CD4-positive, alpha-beta T cell treated with Interleukin-4 for 4 hours (primary cell): ENCODE measurements around the gene RPAP2.
"Not testable (repeated sequence)": the region's sequence is repeated elsewhere in the genome, so short reads cannot be mapped to it uniquely, and the experiment has no call there.

Experiments used
- DNase-seq: peaks from one replicate; pipeline ENCODE4 v3.0.0-alpha.2; 2020

RPAP2 gene

DNA sequence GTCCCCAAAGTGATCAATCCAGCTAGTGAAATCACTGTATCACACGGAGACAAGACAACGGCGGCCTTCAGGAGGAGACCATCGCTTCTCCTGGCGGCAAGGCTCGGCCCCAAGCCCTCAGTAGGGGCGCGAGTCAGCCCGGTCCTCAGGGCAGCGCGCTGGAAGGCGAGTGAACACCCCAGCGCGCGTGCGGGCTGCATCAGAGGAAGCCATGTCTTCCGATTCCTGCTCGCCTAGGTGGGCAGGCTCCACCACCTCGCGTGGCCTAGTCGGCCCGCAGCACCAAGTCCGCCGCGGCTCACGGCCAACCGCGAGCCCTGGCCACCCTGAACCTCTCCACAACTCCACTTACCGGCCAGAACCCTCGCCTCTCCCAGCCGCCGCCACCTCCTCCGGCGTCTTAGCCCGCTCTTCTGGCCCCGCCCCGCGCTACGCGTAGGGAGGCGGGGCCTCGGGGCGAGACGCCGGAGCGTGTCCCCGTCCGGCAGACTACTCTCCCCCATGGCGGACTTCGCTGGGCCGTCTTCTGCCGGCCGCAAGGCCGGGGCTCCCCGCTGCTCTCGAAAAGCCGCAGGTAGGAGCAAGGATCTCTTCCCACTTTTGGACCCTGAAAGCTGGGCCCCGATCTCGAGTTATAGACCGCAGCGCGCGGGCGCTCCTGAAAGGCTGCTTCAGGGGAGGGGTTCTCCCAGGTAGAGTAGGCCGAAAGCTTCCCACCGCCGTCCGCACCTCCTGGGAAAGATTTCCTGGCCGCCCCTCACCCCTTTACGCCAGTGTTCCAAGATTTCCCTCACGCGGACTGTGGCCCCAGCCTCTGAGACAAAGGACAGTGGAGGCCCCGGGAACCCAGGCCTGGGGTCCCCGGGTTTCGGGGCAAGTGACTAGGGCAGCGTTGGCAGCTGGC is at the start of gene RPAP2, which contains the start of gene GLMN:
TSS of gene RPAP2 (plus strand) at position 487 of the 904 bp plus-strand sequence. CDS start at position 502, 15 bp downstream.
TSS of gene GLMN (minus strand) at position 415 of the 904 bp plus-strand sequence. CDS start 988 bp downstream, outside the sequence.
- DNase-seq: peak; percentile 63

DNA sequence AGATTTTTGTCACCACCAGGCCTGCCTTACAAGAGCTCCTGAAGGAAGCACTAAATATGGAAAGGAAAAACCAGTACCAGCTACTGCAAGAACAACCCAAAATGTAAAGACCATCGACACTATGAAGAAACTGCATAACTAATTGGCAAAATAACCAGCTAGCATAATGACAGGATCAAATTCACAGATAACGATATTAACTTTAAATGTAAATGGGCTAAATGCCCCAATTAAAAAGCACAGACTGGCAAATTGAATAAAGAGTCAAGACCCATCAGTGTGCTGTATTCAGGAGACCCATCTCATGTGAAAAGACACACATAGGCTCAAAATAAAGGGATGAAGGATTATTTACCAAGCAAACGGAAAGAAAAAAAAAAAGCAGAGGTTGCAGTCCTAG is 44.1 kb upstream of the RPAP2 start:
- not testable (repeated sequence) for DNase-seq

DNA sequence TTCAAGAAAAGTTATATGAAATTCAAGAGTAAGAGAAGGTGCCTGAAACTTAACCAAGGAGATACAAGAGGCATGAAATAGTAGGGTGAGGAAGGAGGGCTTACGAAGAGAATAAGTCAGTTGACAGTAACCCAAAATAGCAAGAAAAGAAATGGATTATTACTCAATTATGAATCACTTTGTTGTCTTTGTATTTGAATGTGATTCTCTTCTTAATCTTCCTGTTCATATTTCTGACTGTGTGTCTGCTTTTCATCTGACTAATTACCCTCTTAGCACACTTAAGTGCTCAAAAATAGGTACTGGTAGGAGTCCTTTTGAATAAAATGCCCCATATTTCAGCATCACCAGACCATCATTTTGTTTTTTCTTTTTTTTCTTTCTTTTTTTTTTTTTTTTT is 39.5 kb upstream of the RPAP2 start:
- no peak for DNase-seq

DNA sequence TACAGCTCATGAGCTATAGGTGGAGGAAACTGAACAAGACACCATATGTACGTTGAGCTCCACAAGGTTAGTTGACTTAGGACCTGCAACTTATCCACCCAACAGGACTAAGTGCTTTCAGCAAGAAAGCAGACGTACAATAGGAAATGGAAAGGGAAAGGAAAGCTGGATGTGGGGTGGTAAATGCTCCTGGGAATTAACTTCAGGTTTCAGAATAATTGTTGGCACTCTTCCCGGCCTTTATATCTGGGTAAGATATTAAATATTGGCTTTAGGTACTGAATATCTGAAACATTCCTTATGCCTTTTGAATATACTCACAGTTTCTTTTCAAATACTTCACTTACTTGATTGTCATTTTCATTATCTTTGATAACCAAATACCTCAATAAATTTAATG is 36.3 kb upstream of the RPAP2 start:
- DNase-seq: no peak

DNA sequence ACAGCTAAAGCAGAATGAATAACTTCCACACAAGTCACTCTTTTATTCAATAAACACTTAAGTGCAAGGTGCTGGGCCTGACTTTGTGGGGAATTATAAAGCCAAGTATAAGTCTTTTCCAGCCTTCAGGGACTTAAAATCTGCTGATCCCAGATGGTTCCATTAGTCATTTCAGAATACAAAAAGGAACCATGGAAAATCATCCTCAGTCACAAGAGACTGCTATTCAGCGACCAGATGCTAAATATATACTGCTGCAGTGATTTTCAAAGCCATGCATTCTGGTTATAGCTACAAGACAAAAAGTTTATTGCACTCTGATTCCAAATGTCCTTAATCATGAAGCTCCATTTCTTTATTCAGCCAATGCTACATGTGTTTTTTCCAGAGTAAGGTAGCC is 25.8 kb upstream of the RPAP2 start:
- no peak for DNase-seq

DNA sequence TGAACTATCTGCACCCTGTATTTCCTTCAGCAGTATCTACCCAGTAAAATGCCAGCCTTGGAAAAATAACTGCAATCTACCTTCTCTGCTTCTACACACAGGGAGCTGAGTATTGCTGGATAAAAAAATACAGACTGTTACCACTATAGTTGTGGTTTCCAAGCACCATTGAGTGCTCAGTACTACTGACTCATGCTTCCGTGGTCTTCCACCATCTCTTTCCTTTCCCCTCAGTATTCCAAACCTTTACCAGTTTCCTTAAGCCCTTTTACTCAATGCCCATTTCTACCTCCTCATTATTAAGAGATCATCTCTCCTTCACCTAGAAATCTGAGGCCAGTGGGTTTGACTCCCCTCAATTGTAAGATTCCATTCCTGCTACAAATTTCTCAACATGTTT is 23.9 kb upstream of the RPAP2 start:
- no peak for DNase-seq

DNA sequence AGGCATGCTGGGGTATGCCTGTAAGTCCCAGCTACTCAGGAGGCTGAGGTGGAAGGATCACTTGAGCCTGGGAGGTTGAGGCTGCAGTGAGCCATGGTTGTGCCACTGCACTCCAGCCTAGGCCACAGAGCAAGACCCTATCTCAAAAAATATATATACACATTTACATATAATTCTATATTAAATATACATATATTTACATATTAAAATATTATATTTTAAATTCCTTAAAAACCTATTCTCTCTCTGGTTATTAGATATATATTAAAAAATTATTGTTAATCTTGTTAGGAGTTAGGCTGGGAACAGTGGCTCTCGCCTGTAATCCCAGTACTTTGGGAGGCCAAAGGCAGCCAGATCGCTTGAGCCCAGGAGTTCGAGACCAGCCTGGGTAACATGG is 22.8 kb upstream of the RPAP2 start:
- no peak for DNase-seq

DNA sequence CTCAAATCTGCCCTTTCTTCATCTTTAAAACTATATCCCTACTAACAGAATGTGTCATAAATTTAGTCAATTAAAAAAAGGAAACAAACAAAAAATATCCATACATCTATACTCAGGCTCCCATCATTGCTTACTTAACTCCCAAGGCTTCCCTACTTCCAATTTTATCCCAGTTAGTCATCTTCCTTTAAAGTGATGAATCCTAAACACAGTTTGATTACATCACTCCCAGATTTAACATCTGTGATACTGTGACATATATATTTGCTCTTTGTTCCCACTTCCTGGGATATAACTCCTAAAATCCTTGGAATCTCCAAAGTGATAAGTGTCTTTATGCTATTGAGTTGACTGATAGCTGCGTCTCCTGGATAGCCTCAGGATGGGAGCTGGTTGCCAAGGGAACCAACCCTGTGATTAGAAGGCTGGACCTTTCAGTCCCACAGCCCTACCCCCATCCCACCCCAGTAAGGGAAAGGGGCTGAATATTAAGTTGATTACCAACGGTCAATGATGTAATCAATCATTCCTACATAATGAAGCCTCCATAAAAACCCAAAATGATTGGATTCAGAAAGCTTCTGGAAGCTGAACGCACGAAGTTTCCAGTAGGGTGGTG is 21.6 kb upstream of the RPAP2 start:
- DNase-seq: no peak

DNA sequence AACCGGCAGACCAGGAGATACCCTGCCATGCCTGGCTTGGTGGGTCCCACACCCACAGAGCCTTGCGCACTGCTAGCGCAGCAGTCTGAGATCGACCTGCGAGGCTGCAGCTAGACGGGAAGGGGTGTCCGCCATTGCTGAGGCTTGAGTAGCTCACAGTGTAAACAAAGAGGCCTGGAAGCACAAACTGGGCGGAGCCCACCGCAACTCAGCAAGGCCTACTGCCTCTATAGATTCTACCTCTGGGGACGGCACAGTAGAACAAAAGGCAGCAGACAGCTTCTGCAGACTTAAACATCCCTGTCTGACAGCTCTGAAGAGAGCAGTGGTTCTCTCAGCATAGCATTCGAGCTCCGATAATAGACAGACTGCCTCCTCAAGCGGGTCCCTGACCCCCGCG is 19.1 kb upstream of the RPAP2 start:
- DNase-seq: not testable (repeated sequence)

DNA sequence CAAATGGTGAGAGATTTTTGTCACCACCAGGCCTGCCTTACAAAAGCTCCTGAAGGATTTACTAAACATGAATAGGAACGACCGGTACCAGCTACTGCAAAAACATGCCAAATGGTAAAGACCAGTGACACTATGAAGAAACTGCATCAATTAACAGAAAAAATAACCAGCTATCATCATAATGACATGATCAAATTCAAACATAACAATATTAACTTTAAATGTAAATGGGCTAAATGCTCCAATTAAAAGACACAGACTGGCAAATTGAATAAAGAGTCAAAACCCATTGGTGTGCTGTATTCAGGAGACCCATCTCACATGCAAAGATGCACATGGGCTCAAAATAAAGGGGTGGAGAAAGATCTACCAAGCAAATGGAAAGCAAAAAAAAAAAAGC is 17.4 kb upstream of the RPAP2 start:
- DNase-seq: not testable (repeated sequence)

DNA sequence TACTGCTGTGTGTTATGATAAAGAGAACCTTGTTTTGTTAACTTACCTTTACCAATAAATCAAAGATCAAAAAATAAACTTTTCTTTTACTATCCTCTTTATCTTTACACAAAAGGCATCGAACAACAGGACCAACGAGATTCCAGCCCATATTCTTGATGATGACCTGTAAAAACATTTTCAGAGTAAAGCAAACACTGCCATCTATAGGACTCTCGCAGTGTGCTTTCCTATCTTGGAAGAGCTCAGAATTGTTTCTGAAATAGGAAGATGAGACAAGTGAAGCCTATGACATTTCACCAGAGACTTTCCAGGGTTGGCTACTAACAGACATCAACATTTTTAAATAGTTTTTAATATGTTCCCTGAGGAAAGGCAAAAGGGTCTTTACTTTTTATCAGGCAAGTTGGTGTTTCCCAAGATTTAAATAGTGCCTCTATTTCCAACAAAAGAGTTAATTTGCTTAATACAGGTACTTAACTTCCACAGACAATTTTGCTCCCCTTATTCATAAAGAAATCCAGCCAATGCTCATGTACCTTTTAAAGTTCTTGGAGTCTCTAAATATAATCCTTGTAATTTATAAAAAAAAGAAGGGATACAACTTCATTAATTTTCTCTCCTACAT is 7.4 kb upstream of the RPAP2 start:
- peak; percentile 19 for DNase-seq

DNA sequence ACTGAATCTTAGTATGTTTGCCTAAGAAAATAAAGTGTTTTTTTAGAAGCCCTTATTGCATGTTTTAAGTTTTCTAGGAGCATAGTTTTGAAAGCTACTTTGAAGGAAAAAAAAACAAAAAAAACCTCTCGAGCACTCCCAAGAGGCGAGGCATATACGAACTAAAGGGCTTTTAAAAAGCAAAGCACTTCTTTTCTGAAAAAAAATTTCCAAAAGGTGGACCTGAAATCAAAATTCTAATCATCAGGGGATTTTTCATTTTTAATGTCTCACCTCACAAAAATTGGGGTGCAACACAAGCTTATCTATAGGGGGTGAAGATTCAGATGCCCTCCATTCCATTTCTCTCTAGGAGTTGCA is 666 bp upstream of the RPAP2 start:
- DNase-seq: no peak

DNA sequence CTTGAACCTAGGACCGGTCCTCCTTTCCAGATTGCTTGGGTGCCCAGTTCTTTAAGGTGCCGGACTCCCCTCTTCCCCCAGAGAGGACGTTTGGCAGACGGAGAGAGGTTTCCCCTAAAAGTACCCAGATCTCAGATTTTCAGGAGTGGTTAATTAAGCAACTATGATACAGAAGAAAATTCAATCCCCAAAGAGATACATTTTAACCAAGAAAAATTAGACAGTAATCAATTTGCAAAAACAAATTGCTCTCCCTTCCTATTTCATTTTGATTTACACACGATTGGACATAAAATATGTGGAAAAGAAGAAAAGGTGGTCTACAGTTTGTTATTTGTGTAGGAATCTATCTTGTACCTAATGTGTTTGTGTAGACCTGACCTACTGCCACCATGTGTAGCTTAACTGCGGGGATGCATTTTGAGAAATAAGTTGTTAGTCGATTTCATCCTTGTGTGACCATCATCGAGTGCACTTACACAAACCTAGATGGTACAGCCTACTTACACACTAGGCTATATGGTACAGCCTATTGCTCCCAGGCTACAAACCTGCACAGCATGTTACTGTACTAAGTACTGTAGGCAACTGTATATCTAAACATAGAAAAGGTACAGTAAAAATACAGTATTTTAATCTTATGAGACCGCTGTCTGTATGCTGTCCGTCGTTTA is 755 bp downstream of the RPAP2 start:
- DNase-seq: no peak

DNA sequence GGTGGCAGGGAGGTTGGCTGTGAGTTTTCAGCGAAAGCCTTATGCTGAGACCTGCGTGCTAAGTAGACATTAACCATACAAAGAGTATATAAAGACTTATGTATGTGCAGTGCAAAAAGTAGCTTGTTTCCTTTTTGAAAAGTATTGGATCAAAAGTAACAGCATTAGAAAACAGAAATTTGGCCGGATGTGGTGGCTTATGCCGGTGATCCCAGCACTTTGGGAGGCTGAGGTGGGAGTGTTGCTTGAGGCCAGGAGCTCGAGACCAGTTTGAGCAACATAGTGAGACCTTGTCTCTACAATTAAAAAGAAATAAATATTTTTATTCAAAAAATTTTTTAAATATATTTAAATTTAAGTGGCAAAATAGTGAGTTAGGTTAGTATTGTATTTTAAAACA is 2.2 kb downstream of the RPAP2 start:
- no peak for DNase-seq

DNA sequence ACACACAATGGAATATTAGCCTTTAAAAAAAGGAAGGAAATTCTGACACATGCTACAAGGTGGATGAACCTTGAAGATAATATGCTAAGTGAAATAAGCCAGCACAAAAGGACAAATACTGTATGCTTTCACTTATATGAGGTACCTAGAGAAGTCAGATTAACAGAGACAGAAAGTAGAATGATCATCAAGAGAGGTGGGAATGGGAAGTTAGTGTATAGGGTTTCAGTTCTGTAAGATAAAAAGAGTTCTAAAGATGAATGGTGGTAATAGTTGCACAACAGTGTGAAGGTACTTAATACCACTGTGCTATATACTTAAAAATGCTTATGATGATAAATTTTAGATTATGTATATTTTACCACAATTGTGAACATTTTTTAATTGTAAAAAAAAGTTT is 7.2 kb downstream of the RPAP2 start:
- DNase-seq: no peak

DNA sequence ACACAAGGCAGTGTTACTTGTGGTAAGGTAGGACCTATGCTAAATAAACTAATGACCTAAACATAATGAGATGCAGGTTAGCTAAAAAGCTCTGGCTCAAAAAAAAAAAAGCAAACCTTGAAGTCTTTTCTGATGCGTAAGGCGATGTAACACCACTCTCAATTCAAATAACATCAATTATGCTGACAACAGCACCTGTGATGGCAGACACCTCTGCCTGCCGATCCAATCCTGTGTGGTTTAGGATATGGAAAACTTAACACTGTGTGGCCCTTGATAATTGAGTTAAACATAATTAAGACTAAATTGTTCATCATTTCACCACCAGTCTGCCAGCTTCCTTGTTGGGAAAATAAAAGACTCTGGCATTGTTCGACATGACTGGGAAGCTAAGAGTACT is 9.1 kb downstream of the RPAP2 start:
- DNase-seq: no peak

DNA sequence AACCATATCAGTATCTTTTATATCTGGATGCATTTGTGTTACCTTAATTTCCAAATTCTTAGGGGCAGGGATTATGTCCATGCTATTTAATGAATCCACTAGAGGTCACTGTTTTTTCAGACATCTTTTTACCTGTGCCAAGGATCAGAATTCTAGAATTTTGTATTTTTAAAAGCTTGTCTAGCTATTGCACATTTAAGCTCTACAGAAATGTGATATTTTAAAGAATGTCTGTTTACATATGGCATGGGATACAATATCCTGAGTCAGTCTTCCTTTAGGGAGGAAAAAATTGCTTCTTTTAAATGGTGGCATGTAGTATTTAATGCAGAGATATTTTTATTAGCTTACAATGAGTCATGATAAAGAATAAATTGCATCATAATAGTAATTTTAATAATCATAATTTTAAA is 11.3 kb downstream of the RPAP2 start:
- peak; percentile 55 for DNase-seq

DNA sequence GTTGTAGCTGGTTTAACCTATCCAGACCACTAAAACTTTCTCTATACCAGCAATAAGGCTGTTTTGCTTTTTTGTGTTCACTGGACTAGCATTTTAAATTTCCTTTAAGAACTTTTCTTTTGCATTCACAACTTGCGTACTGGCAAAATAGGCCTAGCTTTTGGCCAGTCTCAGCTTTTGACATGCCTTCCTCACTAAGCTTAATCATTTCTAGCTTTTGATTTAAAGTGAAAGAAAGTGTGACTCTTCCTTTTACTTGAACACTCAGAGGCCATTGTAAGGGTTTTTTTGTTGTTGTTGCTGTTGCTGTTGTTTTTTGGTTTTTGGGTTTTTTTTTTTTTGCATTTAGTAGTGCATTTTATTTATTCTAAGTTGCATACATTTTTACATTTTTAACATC is 15.2 kb downstream of the RPAP2 start:
- DNase-seq: no peak

DNA sequence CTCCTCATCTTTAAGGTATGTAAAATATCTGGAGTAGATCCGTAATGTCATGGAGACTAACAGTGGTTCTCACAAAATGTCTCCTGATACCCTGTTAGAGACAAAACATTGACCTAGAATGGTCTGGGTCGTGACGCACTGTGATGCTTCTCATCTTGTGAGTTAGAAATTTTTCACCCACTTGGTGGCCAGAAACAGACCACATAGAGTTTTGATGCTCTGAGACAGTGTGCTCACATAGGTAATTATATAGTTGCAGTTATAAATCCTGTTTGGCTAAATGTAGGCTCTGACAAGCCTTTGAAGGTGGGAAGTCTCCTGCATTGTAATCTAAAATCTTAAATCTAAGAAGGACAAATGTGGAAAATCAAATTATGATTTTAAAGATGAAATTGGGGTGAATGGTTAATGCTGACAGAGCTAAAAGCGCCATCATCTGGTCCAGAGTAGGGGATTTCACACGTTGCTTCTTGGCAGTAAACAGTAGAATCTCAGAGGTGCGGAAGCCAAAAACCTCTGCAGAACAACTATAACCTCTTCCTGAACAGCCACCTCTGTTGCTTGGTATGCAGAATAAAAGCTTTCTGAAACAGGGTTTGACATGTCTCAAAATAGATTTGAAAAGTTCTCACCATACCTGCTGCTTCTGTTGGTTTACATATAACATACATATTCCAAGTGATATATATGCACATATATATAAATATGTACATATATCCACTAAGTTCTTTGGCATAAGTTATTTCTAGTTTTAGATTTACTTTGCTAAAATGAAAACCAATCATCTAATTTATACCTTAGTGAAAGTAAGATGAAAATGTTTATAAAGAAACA is 17.1 kb downstream of the RPAP2 start:
- peak; percentile 74 for DNase-seq

DNA sequence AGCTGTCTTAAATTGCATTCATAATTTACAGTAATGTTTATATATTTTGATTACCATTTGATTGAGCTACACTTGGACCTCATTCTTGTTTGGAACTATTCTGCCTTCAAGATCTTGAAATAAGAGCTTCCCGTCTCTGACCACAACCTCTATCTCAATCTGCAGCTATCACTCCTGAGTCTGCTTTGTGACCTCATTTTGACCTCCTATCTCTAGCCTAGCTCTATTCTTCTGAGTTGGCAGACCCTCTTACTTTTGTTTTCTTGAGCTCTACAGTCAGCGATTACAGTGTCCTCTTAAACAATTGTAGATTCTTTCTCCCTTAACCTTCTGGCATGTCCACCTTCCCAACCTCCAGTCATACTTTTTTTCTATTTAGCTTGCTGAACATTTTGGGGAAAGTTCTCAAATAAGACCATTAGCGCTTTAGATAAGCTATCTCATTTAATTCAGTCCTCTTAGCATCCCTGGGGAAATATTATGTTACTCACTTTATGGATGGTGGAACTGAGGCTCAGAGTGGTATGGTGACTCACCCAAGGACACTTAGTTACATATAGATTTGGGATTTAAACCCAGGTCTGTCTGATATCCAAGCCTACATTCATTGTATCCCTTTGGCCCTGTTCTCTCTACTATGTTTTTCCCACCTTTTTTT is 19.1 kb downstream of the RPAP2 start:
- peak; percentile 44 for DNase-seq
